Right forelimb (tissue), 1 donor: ENCODE data around the gene HHIP.
A peak's percentile ranks its signal among the peaks of the same experiment; 100 is the strongest.
"Not testable (repeated sequence)": the region's sequence is repeated elsewhere in the genome, so short reads cannot be mapped to it uniquely, and the experiment has no call there.

ENCODE experiments used
- DNase-seq: peaks from one replicate; pipeline ENCODE4 v3.0.0-alpha.2; 2018

The HHIP gene

GRCh38 chr4:144757969-144758368 lies 112.0 kb downstream of the HHIP start:
- DNase-seq: no peak

- DNase-seq: not testable (repeated sequence)
Observed at GRCh38 chr4:144768809-144769208, 122.9 kb downstream of the HHIP start.

GRCh38 chr4:144778364-144778763 lies 132.4 kb downstream of the HHIP start:
- no peak for DNase-seq

- peak; percentile 46 for DNase-seq
Observed at GRCh38 chr4:144782345-144782744, 136.4 kb downstream of the HHIP start.

- no peak for DNase-seq
Observed at GRCh38 chr4:144785961-144786360, 140.0 kb downstream of the HHIP start.

GRCh38 chr4:144787365-144788258 lies 141.7 kb downstream of the HHIP start:
- no peak for DNase-seq

- DNase-seq: no peak
Observed at GRCh38 chr4:144788469-144788868, 142.5 kb downstream of the HHIP start.

- DNase-seq: not testable (repeated sequence)
Observed at GRCh38 chr4:144791933-144792332, 146.0 kb downstream of the HHIP start.
